HL-60 (cell line): ENCODE data around the gene HIP1.

Experiments
- DNase-seq, 2 experiments: peaks; one replicate each; pipeline ENCODE4 v3.0.0-alpha.2; 2010 to 2020; ENCODE audit warnings: low read depth in 1 of 2, low spot score in 1 of 2
- H3K27ac ChIP-seq: fragments of 250-450 bp; sonication (Bioruptor Pico); replicated peaks from 2 replicates; pipeline ENCODE4 v1.5.1; 2020; ENCODE audit warnings: mild to moderate bottlenecking, moderate library complexity
- H3K27me3 ChIP-seq: fragments of 250-450 bp; sonication (Bioruptor Pico); 2 replicates; pipeline ENCODE4 v1.5.1; 2021; ENCODE audit warnings: mild to moderate bottlenecking, moderate library complexity; ENCODE audit not compliant: insufficient read depth, poor library complexity, severe bottlenecking
- H3K4me3 ChIP-seq: replicated peaks from 2 replicates; pipeline ENCODE4 v1.5.1; 2011; ENCODE audit warnings: mild to moderate bottlenecking, control low read depth, low read length; ENCODE audit not compliant: insufficient read depth
- GABPA ChIP-seq: IDR thresholded peaks from 2 replicates; pipeline ENCODE4 v1.6.1; 2012; ENCODE audit warnings: low read depth
- POLR2AphosphoS5 ChIP-seq: IDR thresholded peaks from 2 replicates; pipeline ENCODE4 v1.6.1; 2012; ENCODE audit warnings: low read depth
- SPI1 ChIP-seq: IDR thresholded peaks from 2 replicates; pipeline ENCODE4 v1.6.1; 2012; ENCODE audit warnings: low read depth, mild to moderate bottlenecking, borderline replicate concordance
- TF ChIP-seq, protein P1 (sequence below): IDR thresholded peaks from 2 replicates; pipeline ENCODE4 v1.6.1; 2012; ENCODE audit warnings: low read depth; ENCODE audit not compliant: insufficient replicate concordance
- TF ChIP-seq, protein P2 (sequence below): IDR thresholded peaks from one replicate; pipeline ENCODE4 v1.5.1; 2011; ENCODE audit warnings: low read length, control low read depth, inconsistent platforms; ENCODE audit not compliant: insufficient read depth

HIP1 gene

DNA sequence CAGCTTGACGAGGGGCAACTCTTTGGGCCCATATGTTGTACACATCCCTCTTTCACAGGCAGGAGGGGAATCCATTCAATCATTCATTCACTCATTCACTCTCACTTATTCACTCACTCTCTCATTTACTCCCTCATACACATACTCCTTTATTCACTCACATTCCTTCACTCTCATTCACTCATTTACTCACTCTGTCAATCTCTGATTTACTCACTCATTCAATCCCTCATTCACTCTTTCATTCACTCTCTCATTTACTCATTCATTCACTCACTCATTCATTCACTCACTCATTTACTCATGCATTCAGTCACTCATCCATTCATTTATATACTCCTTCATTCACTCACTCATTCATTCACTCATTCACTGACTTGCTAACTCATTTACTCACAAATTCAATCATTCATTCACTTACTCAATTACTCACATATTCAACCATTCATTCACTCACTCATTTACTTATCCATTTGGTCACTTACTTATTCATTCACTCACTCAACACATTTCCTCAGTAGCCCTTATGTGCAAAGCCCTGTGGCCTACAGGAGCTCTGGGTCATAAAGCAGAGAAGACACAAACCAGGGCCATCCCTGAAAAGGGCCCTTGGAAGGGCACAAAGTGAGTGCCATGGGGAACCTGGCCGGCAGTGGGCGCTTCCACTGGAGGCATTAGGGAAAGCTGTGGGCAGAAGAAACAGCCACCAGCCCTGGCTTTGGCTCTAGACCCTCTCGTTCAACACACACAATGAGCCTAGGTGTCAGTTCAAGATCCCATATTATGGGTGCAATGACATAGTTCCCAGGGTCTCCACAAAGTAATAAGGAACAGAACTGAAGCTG, 26.0 kb downstream of the HIP1 start:
- Histone ChIP-seq H3K4me3 (no peak overlapping the region), H3K27ac (no peak overlapping the region), H3K27me3 (no peaks in the 10 kb centered on the region)
- DNase-seq: no peak
- TF ChIP-seq, protein P1, sequence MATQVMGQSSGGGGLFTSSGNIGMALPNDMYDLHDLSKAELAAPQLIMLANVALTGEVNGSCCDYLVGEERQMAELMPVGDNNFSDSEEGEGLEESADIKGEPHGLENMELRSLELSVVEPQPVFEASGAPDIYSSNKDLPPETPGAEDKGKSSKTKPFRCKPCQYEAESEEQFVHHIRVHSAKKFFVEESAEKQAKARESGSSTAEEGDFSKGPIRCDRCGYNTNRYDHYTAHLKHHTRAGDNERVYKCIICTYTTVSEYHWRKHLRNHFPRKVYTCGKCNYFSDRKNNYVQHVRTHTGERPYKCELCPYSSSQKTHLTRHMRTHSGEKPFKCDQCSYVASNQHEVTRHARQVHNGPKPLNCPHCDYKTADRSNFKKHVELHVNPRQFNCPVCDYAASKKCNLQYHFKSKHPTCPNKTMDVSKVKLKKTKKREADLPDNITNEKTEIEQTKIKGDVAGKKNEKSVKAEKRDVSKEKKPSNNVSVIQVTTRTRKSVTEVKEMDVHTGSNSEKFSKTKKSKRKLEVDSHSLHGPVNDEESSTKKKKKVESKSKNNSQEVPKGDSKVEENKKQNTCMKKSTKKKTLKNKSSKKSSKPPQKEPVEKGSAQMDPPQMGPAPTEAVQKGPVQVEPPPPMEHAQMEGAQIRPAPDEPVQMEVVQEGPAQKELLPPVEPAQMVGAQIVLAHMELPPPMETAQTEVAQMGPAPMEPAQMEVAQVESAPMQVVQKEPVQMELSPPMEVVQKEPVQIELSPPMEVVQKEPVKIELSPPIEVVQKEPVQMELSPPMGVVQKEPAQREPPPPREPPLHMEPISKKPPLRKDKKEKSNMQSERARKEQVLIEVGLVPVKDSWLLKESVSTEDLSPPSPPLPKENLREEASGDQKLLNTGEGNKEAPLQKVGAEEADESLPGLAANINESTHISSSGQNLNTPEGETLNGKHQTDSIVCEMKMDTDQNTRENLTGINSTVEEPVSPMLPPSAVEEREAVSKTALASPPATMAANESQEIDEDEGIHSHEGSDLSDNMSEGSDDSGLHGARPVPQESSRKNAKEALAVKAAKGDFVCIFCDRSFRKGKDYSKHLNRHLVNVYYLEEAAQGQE: no peak
- no peak for TF ChIP-seq POLR2AphosphoS5
- TF ChIP-seq, protein P2, sequence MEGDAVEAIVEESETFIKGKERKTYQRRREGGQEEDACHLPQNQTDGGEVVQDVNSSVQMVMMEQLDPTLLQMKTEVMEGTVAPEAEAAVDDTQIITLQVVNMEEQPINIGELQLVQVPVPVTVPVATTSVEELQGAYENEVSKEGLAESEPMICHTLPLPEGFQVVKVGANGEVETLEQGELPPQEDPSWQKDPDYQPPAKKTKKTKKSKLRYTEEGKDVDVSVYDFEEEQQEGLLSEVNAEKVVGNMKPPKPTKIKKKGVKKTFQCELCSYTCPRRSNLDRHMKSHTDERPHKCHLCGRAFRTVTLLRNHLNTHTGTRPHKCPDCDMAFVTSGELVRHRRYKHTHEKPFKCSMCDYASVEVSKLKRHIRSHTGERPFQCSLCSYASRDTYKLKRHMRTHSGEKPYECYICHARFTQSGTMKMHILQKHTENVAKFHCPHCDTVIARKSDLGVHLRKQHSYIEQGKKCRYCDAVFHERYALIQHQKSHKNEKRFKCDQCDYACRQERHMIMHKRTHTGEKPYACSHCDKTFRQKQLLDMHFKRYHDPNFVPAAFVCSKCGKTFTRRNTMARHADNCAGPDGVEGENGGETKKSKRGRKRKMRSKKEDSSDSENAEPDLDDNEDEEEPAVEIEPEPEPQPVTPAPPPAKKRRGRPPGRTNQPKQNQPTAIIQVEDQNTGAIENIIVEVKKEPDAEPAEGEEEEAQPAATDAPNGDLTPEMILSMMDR: no peak
- no peak for TF ChIP-seq GABPA
- no peak for TF ChIP-seq SPI1

DNA sequence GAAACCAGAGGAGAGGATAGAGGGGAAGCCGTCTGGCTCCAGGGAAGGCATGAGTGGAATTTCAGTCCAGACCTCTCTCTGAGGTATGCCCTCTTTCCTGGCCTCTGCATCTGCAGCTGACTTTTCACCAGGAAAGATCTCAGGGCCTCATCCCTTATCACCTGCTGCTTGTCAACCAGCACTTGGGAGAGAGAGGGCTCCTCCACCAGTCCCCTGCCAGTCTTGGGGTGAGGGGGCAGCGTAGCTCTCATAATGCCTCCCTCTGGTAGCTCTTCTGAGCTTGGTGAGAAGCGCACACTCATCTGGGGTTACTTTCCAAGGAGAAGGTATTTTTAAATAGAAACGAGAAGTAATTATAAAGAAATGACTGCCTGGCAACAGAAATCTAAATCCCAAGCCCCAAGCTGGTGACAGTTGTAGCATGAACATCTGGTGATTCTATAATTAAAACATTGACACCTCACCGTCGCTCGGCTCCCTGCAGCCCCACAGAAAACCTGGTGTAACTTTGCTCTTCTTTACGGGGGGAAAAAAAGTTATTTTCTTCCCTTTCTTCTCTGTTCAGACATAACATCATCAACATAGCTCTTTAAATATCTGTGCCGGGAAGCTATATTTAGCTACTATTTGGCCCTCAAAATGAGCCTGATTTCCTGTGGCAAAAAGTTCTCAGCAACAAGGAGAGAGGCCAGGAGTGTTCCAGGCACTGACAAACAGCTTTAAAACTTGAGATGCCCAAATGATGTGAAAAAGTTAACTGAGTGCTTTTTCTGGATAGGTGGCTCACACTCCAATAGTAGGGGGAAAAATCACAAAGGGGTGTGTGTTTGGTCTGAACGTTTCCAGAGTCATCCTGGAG, 26.9 kb downstream of the HIP1 start:
- TF ChIP-seq GABPA (no peak), POLR2AphosphoS5 (no peak), SPI1 (no peak)
- TF ChIP-seq, protein P1: no peak
- TF ChIP-seq, protein P2: no peak
- Histone ChIP-seq H3K27me3 (no peaks in the 10 kb centered on the region), H3K4me3 (no peak overlapping the region), H3K27ac (no peak overlapping the region)
- no peak for DNase-seq

DNA sequence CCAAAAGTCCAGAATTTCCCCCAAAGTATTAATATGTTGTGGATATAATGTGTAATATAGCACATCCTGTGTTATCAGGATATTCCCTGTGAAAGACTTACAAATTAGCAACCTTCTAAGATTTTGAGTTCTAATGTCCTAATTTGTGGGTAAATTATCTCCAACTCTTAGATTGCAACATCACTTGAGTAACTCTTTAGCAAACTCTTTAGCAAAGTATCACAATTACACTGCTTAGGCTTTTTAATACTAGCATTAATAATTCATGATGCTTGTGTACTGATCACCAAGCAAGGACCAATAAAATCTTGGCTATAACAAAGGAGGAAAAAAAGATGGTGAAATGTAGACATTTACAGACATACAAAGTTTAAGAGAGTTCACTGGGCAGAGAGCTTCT, 27.7 kb downstream of the HIP1 start:
- Histone ChIP-seq H3K27ac (no peak overlapping the region), H3K4me3 (no peak overlapping the region)

More for the DNA sequence above, 27.7 kb downstream of the HIP1 start:
- no peaks in the 10 kb centered on the region for H3K27me3 ChIP-seq
- TF ChIP-seq POLR2AphosphoS5 (no peak), GABPA (no peak), SPI1 (no peak)
- TF ChIP-seq, protein P1: no peak
- TF ChIP-seq, protein P2: no peak
- DNase-seq: no peak
